Measurements from ENCODE around the gene CIPC. TPM values are rescaled to one million over a fixed set of nuclear protein-coding genes. Genes with fewer than 3 reads are reported as not detected.
A peak's percentile ranks its signal among the peaks of the same experiment; 100 is the strongest.

CIPC gene
- total RNA-seq, 1 donor from 2014 or later: 22.3 TPM

DNA sequence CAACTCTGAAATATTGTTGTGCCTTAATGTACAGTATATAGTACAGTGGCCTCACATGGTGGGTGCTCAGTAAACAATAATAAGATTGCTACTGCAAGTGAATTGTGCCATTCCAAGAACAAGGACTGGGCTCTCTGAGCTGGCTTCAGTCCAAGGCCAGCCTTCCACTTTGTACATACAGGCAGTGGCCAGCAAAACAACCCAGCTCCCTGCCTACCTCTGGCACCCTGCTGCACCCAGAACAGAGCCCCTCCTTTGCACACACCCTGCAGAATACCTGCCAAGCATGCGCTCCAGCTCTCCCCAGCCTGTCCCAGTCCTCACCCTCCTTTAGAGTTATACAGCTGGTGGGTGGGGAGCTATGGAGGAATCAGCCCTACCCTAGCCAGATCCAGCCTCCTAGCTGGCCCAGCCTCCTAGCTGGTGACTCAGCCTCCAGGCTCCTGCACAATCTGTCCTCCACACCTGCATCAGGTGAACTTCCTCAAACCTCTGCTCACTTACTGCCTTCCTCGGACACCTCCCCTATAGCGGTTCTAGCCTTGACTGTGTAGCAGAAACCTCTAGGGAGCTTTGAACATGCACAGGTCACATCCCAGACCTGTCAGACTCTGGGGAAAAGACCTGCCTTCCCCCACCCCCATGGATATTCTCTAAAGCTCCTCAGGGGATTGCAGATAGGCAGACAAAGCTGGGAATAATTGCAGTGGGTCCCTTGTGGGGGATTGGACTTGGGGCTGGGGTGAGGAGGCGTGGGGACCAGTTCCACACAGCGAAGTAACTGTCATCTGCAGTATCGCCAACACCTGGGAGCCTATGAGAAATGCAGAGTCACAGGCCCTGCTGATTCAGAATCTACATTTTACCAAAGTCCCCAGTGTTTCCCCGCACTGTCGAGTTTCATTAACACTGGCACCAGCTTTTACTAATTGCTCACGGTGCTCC, 25.6 kb downstream of the CIPC start:
- TF ChIP-seq, protein P1, sequence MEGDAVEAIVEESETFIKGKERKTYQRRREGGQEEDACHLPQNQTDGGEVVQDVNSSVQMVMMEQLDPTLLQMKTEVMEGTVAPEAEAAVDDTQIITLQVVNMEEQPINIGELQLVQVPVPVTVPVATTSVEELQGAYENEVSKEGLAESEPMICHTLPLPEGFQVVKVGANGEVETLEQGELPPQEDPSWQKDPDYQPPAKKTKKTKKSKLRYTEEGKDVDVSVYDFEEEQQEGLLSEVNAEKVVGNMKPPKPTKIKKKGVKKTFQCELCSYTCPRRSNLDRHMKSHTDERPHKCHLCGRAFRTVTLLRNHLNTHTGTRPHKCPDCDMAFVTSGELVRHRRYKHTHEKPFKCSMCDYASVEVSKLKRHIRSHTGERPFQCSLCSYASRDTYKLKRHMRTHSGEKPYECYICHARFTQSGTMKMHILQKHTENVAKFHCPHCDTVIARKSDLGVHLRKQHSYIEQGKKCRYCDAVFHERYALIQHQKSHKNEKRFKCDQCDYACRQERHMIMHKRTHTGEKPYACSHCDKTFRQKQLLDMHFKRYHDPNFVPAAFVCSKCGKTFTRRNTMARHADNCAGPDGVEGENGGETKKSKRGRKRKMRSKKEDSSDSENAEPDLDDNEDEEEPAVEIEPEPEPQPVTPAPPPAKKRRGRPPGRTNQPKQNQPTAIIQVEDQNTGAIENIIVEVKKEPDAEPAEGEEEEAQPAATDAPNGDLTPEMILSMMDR (IDR thresholded peaks at IDR 0.05; ENCODE audit: partially characterized antibody, unreplicated experiment): no peak
- peak overlapping the region; percentile 38 for H3K4me3 Mint-ChIP-seq (ENCODE audit: unreplicated experiment)
- peaks cover 2% of the 10 kb centered on the region for H3K27me3 Mint-ChIP-seq (ENCODE audit: unreplicated experiment)
- H3K9me3 Mint-ChIP-seq (ENCODE audit: unreplicated experiment): peaks cover 6% of the 10 kb centered on the region
- no peaks in the 10 kb centered on the region for H3K36me3 Mint-ChIP-seq (ENCODE audit: unreplicated experiment)
- peaks cover 43% of the 10 kb centered on the region for H3K4me1 Mint-ChIP-seq (ENCODE audit: low read depth, unreplicated experiment)
- DNase-seq: no peak
- H3K27ac Mint-ChIP-seq (ENCODE audit: unreplicated experiment): no peak overlapping the region

DNA sequence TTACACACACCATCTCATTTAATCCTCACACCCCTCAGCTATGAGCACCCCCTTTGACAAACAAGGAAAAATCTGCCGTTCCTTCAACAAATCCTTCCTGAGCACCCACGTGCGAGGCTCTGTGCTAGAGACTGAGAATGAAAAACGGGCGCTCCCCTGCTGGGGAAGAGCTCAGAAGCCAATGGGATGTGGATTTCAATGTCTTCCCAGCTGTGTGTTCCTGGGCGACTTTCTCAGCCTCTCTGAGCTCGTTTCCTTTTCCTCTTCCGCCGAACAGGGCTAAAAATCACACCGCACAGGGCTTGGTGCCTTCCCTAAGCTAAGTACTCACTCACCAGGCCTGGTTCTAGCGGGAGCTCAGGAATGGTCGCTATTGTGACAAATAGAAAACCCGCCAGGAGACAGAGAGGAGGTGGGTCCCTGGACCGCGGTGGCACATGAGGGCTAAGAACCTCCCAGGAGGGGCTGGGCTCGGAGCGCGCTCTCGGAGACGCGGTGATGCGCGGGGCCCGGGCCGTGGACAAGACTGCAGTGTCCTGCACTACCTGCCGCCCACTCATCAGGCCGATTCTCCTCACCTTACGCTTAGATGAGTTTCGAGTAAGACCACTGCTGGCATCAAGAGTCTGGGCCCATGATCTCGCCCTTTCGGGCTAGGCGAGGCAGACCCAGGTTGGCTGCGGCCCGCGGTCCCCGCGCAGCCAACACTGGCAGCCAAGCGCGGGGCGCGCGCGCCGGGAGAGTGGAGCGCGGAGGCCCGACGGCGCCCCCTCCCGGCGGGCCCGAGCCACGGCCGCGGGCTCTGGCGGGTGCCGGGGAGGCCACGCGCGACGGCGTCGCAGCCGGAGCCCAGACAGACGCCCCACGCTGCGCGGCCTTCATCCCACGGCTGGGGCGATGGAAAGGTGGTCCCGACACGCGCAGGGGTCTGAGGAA, 26.6 kb downstream of the CIPC start:
- peaks cover 46% of the 10 kb centered on the region for H3K4me1 Mint-ChIP-seq (ENCODE audit: low read depth, unreplicated experiment)
- H3K27me3 Mint-ChIP-seq (ENCODE audit: unreplicated experiment): peaks cover 2% of the 10 kb centered on the region
- TF ChIP-seq, protein P1 (IDR thresholded peaks at IDR 0.05; ENCODE audit: partially characterized antibody, unreplicated experiment): peak; percentile 76
- no peaks in the 10 kb centered on the region for H3K36me3 Mint-ChIP-seq (ENCODE audit: unreplicated experiment)
- H3K27ac Mint-ChIP-seq (ENCODE audit: unreplicated experiment): no peak overlapping the region
- peaks cover 6% of the 10 kb centered on the region for H3K9me3 Mint-ChIP-seq (ENCODE audit: unreplicated experiment)
- H3K4me3 Mint-ChIP-seq (ENCODE audit: unreplicated experiment): peak overlapping the region; percentile 63
- DNase-seq: peak; percentile 65

DNA sequence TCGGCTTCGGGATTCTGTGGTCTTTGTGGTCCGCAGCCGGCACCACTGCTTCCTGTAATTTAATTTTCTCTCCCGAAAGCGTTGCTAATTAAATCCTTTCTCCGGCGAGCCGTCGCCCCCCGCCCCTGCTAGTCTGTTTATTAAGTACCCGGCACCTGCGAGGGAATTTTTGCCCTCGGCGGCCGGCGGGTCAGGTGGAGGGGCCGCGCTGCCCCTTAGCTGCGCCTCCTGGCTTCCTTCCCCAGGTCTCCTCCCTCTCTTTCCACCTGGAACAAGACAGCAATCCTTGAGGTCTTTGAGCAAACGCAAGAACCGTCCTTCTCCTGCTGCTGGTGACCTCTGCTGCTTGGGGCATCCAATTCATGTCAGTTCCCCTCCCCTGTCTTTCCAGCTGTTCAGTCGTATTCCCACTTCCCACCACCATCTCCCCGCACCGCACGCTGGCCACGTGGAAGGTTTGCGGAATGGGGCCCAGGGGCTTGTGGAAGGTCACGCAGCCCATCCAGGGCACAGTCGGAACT, 27.3 kb downstream of the CIPC start:
- TF ChIP-seq, protein P1 (IDR thresholded peaks at IDR 0.05; ENCODE audit: partially characterized antibody, unreplicated experiment): peak; percentile 51
- H3K4me1 Mint-ChIP-seq (ENCODE audit: low read depth, unreplicated experiment): peaks cover 44% of the 10 kb centered on the region
- no peak for DNase-seq
- no peaks in the 10 kb centered on the region for H3K36me3 Mint-ChIP-seq (ENCODE audit: unreplicated experiment)
- no peak overlapping the region for H3K27ac Mint-ChIP-seq (ENCODE audit: unreplicated experiment)
- peak overlapping the region; percentile 83 for H3K4me3 Mint-ChIP-seq (ENCODE audit: unreplicated experiment)
- H3K27me3 Mint-ChIP-seq (ENCODE audit: unreplicated experiment): peaks cover 5% of the 10 kb centered on the region
- peaks cover 9% of the 10 kb centered on the region for H3K9me3 Mint-ChIP-seq (ENCODE audit: unreplicated experiment)

DNA sequence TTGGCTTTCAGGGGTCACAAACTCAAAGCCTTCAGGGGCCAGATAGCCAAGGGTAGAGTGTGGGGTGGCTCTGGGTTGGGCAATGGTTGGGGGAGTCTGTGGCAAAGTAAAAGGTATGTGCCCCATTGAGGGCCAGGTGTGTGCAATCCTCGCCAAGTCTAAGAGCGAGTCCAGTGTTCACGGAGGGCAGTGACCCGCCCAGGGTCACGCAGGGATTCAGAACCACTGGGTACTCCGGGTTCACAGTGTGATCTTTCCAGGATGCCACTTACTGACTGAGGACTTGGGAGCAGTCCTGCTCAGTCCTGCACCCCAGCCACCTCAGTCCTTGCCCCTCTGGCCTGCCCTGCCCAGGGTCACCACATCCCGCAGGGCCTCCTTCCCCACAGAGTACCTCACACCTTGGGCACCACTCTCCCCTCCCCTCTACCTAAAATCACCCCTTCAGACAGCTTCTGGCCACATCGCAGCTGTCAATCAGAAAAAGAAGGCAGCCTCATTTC, 27.8 kb downstream of the CIPC start:
- TF ChIP-seq, protein P1 (IDR thresholded peaks at IDR 0.05; ENCODE audit: partially characterized antibody, unreplicated experiment): no peak
- no peaks in the 10 kb centered on the region for H3K36me3 Mint-ChIP-seq (ENCODE audit: unreplicated experiment)
- peak overlapping the region; percentile 83 for H3K4me3 Mint-ChIP-seq (ENCODE audit: unreplicated experiment)
- H3K9me3 Mint-ChIP-seq (ENCODE audit: unreplicated experiment): peaks cover 6% of the 10 kb centered on the region
- peaks cover 5% of the 10 kb centered on the region for H3K27me3 Mint-ChIP-seq (ENCODE audit: unreplicated experiment)
- H3K27ac Mint-ChIP-seq (ENCODE audit: unreplicated experiment): no peak overlapping the region
- peaks cover 39% of the 10 kb centered on the region for H3K4me1 Mint-ChIP-seq (ENCODE audit: low read depth, unreplicated experiment)
- DNase-seq: no peak

Data from glutamatergic neuron (in vitro differentiated cells).